Effector memory CD8-positive, alpha-beta T cell (primary cell): ENCODE results near the gene MICOS13.

Source experiments
- ATAC-seq: fragments of 150-1000 bp; cut with Tn5 transposase; replicated peaks from 2 replicates; pipeline ENCODE4 v1.10.0; 2021; ENCODE audit warnings: mild to moderate bottlenecking, moderate library complexity
- DNase-seq, 3 experiments: peaks; one replicate each; pipeline ENCODE4 v3.0.0; 2021
- H3K27ac Mint-ChIP-seq, 2 donors: one replicate each; pipeline ENCODE4 v1.8.0; 2022; ENCODE audit warnings: mild to moderate bottlenecking in 2 of 2, mixed read lengths in 2 of 2, moderate library complexity in 2 of 2
- H3K27me3 Mint-ChIP-seq, 2 donors: one replicate each; pipeline ENCODE4 v1.8.0; 2022; ENCODE audit warnings: mixed read lengths in 2 of 2
- H3K36me3 Mint-ChIP-seq: one replicate; pipeline ENCODE4 v1.8.0; 2022; ENCODE audit warnings: mild to moderate bottlenecking, moderate library complexity, mixed read lengths; ENCODE audit not compliant: insufficient read depth
- H3K4me1 Mint-ChIP-seq, 2 donors: one replicate each; pipeline ENCODE4 v1.8.0; 2022; ENCODE audit warnings: low read depth in 2 of 2, mixed read lengths in 2 of 2
- H3K4me3 Mint-ChIP-seq, 2 donors: one replicate each; pipeline ENCODE4 v1.8.0; 2022; ENCODE audit warnings: mild to moderate bottlenecking in 2 of 2, mixed read lengths in 2 of 2, moderate library complexity in 2 of 2
- H3K9me3 Mint-ChIP-seq, 2 donors: one replicate each; pipeline ENCODE4 v1.8.0; 2022; ENCODE audit warnings: mixed read lengths in 2 of 2

Gene MICOS13

DNA sequence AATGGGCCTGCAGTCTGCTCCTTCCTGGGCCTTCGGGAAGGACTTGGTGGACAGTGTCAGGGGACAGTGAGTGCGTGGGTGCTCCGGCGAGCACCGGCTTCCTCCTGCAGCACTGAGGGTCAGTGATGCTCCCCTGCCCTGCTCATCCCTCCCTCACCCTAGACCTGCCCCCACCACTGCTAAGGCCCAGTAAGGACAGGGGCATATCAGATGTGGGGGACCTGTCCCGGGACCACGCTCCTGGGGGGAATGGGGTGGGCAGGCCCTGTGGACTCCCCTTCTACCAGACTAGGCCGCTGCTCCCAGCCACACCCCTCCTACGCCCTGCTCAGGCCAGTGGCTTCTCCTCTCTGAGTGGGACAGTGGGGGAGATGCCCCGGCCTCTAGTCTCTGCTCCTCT is 3.2 kb downstream of the MICOS13 start:
- peaks cover 17 to 31% of the 10 kb centered on the region in 2 donors for H3K4me1 Mint-ChIP-seq
- peaks cover 23% of the 10 kb centered on the region for H3K36me3 Mint-ChIP-seq
- H3K4me3 Mint-ChIP-seq = no peak overlapping the region
- H3K9me3 Mint-ChIP-seq = no peaks in the 10 kb centered on the region
- ATAC-seq (no peak), DNase-seq (no peak)
- peak overlapping the region in 1 of 2 donors; percentile 67 for H3K27ac Mint-ChIP-seq
- no peaks in the 10 kb centered on the region for H3K27me3 Mint-ChIP-seq

DNA sequence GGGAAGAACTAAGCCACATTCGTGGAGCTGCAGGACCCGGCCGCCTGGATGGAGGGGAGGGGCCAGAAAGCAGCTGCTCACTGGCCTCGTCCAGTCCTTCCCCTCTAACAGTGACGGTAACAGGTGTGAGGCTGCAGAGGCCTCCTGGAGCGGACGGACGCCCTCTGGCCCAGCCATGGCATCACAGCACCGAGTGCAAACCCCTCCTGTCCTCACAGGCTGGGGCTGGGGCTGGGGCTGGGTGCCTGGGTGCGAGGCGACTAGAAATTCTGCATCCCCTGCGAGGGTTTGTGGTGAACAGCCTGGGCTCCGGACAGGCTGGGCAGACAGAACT is 3.6 kb downstream of the MICOS13 start:
- no peaks in the 10 kb centered on the region for H3K9me3 Mint-ChIP-seq
- no peak overlapping the region for H3K27ac Mint-ChIP-seq
- no peak for ATAC-seq
- H3K4me1 Mint-ChIP-seq = peaks cover 17 to 27% of the 10 kb centered on the region in 2 donors
- DNase-seq = no peak
- H3K4me3 Mint-ChIP-seq = no peak overlapping the region
- no peaks in the 10 kb centered on the region for H3K27me3 Mint-ChIP-seq
- peaks cover 23% of the 10 kb centered on the region for H3K36me3 Mint-ChIP-seq

DNA sequence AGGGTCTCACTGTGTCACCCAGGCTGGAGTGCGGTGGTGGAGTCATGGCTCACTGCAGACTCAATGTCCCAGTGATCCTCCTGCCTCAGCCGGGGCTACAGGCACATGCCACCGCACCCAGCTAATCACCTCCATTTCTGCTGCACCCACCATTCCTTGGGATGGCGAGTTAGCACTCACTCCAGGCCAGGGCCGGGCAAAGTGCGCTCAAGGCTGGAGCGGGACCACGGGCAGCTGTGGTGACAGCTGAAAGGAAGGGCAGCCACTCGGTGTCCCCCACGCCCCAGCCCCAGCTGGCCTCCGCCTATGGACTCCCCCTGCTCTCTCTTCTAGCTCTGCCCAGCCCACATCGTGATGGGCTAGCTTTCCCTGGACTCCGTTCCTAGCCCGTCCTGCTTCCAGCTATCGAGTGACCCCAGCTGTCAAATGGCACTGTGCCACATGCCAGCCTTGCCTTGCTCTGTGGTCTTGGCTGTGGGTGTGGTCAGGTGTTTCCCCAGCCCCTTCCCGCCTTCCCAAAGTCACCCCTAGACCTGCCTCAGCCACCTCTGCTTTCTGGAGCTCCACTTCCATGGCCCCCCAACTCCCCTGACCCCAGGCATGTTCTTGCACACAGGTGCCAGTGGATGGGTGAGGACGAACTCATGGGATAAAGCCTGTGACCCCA is 4.1 kb downstream of the MICOS13 start:
- ATAC-seq (no peak), DNase-seq (no peak)
- Mint-ChIP-seq H3K36me3 (peaks cover 23% of the 10 kb centered on the region), H3K4me3 (no peak overlapping the region), H3K4me1 (peaks cover 13 to 22% of the 10 kb centered on the region in 2 donors), H3K27ac (no peak overlapping the region), H3K27me3 (no peaks in the 10 kb centered on the region), H3K9me3 (no peaks in the 10 kb centered on the region)

DNA sequence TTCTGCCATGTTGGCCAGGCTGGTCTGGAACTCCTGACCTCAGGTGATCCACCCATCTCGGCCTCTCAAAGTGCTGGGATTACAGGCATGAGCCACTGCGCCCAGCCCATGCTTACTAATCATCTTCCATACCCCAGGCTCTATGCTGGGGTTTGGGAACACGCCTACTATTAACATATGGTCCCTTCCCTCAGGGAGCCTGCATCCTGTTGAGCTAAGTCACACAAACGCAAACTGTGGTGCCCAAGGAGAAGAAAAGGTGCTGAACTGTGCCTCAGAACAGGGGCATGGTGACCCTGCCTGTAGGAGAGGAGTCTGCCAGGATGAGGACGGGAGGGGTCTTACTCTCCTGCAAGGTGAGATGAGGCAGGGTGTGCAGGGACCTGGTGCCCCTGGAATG is 5.6 kb downstream of the MICOS13 start:
- peaks cover 23% of the 10 kb centered on the region for H3K36me3 Mint-ChIP-seq
- H3K27me3 Mint-ChIP-seq = no peaks in the 10 kb centered on the region
- DNase-seq = no peak
- H3K4me1 Mint-ChIP-seq = peaks cover 3 to 10% of the 10 kb centered on the region in 2 donors
- H3K4me3 Mint-ChIP-seq = no peak overlapping the region
- H3K9me3 Mint-ChIP-seq = no peaks in the 10 kb centered on the region
- peak overlapping the region in 1 of 2 donors; percentile 38 for H3K27ac Mint-ChIP-seq
- ATAC-seq = no peak

DNA sequence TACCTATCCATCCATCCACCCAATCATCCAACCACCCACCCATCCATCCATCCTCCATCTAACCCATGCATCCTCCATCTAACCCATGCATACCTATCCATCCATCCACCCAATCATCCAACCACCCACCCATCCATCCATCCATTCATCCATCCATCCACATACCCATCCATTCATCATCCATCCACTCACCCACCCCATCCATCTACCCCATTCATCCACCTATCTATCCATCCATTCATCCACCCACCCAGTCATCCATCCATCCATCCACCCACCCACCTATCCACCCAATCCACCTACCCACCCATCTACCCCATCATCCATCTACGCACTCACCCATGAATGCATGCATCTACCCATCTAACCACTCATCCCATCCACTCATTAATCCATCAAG is 6.6 kb downstream of the MICOS13 start:
- H3K4me1 Mint-ChIP-seq = peaks cover 0 to under 1% of the 10 kb centered on the region in 2 donors
- ATAC-seq (no peak), DNase-seq (no peak)
- H3K36me3 Mint-ChIP-seq = peaks cover 27% of the 10 kb centered on the region
- H3K27me3 Mint-ChIP-seq = no peaks in the 10 kb centered on the region
- H3K9me3 Mint-ChIP-seq = no peaks in the 10 kb centered on the region
- no peak overlapping the region for H3K4me3 Mint-ChIP-seq
- no peak overlapping the region for H3K27ac Mint-ChIP-seq

DNA sequence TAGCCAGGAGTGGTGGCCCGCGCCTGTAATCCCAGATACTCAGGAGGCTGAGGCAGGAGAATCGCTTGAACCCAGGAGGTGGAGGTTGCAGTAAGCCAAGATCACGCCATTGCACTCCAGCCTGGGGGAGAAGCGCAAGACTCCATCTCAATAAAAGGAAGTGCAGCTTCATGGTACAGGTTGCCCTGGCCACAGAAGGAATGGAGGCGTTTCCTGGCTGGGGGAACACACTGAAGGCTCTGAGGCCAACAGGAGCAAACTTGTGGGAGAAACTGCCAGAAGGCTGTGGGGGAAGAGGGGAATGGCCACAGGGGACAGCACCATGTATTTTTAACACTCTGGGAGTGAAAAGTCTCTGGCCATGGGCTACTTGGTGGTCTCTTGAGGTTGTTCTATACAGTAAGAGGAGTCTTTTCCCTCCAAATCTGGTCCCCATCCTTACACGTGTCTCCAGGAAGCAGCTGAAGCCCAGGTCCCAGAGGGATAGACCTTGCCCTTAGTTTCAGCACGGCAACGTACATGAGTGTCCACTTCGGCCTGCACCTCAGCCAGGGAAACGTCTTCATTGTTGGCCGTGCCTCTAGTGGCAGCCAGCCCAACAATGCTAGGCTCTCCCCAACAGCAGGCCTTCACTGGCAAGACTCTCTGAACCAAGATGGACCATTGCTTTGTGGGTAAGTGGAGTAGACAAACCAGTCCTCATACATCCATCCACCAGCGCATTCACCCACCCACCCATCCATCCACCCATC is 7.4 kb downstream of the MICOS13 start:
- Mint-ChIP-seq H3K4me3 (no peak overlapping the region), H3K27me3 (no peaks in the 10 kb centered on the region), H3K36me3 (peaks cover 30% of the 10 kb centered on the region), H3K4me1 (no peaks in the 10 kb centered on the region), H3K27ac (peak overlapping the region in 1 of 2 donors; percentile 51), H3K9me3 (no peaks in the 10 kb centered on the region)
- no peak for DNase-seq
- no peak for ATAC-seq

DNA sequence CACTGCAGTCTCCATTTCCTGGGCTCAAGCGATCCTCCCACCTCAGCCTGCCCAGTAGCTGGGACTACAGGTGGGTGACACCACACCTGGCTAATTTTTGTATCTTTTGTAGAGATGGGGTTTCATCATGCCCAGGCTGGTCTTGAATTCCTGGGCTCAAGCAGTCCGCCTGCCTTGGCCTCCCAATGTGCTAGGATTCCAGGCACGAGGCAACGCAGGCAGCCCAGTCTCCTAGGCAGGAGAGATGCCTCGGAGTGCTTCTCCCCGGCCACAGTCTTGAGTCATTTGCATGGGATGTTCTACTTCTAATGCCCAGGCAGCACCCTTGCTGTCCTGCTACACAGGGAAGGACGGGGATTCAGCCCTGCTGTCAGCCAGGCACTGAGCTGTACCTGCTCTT is 8.7 kb downstream of the MICOS13 start:
- H3K4me3 Mint-ChIP-seq = no peak overlapping the region
- DNase-seq = no peak
- H3K27ac Mint-ChIP-seq = peak overlapping the region in 1 of 2 donors; percentile 75
- H3K27me3 Mint-ChIP-seq = no peaks in the 10 kb centered on the region
- no peaks in the 10 kb centered on the region for H3K4me1 Mint-ChIP-seq
- H3K36me3 Mint-ChIP-seq = peaks cover 36% of the 10 kb centered on the region
- H3K9me3 Mint-ChIP-seq = no peaks in the 10 kb centered on the region
- ATAC-seq = no peak

DNA sequence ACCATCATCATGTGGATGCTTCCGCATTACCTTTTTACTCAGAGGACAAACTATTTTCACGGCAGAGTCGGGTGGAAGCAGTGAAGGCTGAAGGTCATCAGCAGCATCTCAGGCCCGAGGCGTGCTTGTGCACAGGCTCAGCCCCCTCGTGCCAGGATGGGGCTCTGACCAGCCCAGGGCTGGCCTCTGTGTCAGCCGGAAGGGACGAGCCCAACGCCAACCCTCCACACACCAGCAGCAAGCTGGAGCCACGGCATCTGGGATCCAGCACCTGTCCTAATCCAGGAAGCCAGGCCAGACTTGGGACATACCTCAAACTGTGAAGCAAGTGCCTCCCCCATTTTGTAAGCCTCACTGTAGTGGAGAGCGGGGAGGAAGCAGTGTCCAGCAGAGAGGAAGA is 11.1 kb downstream of the MICOS13 start:
- Mint-ChIP-seq H3K27ac (peak overlapping the region; percentile 32 to 54), H3K4me3 (no peak overlapping the region), H3K36me3 (peaks cover 58% of the 10 kb centered on the region), H3K9me3 (no peaks in the 10 kb centered on the region), H3K4me1 (no peaks in the 10 kb centered on the region), H3K27me3 (no peaks in the 10 kb centered on the region)
- DNase-seq = no peak
- no peak for ATAC-seq

DNA sequence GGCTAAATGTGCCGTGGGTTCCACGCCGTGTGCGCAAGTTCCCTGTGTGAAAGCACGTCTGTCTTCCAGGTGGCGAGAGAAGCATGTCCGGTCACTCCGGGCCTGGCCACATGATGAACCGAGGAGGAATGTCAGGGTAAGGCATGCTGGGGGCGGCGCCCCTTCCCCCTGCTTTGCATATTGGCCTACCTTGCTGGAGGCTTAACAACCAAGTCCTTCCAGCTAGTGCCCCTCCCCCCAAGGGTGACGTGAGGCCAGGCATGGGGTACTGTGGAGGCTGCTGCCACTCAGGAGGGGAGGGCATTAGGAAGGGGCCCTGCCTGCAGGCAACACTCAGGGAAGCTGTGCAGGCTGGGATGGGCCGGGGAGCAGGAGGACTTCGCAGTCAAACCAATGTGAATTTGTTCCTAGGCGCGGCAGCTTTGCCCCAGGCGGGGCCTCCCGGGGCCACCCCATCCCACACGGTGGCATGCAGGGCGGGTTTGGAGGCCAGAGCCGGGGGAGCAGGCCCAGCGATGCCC is 12.5 kb downstream of the MICOS13 start:
- H3K27ac Mint-ChIP-seq = peak overlapping the region; percentile 54 to 62
- DNase-seq (no peak), ATAC-seq (peak; percentile 17)
- H3K4me3 Mint-ChIP-seq = no peak overlapping the region
- no peaks in the 10 kb centered on the region for H3K9me3 Mint-ChIP-seq
- peaks cover 72% of the 10 kb centered on the region for H3K36me3 Mint-ChIP-seq
- no peaks in the 10 kb centered on the region for H3K4me1 Mint-ChIP-seq
- no peaks in the 10 kb centered on the region for H3K27me3 Mint-ChIP-seq

DNA sequence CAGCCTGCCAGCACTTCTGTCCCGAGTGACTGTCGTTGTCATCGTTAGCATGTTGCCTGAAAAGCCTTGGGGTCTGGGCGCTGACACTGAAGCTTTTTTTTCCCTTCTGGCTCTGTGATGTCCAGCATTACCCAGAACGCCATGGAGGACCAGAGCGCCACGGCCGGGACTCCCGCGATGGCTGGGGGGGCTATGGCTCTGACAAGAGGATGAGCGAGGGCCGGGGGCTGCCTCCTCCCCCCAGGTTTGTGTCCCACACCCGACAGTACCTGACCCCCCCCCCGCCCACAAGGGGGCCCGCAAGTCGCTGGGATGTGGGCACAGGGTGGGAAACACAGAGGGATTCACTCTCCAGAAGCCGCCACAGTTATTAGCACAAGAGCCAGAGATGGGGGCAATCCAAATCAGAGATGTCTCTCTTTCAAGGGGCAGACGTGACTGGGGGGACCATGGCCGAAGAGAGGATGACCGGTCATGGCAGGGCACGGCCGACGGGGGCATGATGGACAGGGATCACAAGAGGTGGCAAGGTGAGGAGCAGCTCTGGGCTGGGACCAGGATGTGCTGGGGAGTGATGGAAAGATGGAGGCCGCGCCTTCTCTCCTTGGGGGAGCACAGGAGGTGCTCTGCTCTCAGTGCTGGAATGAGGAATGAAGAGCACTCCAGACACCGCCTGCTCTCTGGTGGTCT is 13.2 kb downstream of the MICOS13 start:
- H3K4me3 Mint-ChIP-seq = no peak overlapping the region
- H3K27me3 Mint-ChIP-seq = no peaks in the 10 kb centered on the region
- no peaks in the 10 kb centered on the region for H3K9me3 Mint-ChIP-seq
- peak overlapping the region in 1 of 2 donors; percentile 62 for H3K27ac Mint-ChIP-seq
- H3K4me1 Mint-ChIP-seq = no peaks in the 10 kb centered on the region
- no peak for DNase-seq
- no peak for ATAC-seq
- peaks cover 79% of the 10 kb centered on the region for H3K36me3 Mint-ChIP-seq

DNA sequence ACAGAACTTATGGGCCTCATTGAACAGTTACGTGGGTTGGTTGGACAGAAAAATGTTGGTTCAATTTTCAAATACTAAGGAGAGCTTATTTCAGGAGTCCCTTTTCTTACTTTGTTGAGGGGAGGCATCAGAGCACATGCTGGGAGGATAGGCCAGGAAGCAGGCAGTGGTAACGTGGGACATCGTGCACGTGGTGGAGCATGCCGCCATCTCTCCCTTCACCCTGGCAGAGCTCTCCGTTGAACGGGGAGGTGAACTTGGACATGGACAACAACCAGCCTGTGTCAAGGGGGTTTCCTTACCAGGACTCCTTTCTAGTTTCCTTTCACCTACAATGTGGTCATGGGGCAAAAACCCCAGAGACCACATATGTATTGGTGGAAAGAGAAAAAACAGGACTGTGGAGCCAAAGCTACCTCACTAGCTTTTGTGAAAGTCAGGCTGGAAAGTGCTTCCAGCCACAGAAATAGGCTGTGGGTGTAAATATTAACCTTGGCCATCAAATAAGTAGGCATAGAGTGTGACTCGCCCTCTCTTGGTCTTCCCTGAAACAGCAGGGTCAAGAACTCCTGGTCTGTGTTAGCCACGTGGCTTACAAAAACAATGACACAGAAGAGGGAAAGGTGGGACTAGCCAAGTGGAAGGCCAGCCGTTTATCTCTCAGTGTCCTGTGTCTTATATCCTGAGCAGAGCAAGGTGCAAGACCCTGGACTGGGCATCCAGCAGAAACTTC is 14.4 kb downstream of the MICOS13 start:
- no peaks in the 10 kb centered on the region for H3K27me3 Mint-ChIP-seq
- no peak overlapping the region for H3K4me3 Mint-ChIP-seq
- peaks cover 91% of the 10 kb centered on the region for H3K36me3 Mint-ChIP-seq
- H3K4me1 Mint-ChIP-seq = no peaks in the 10 kb centered on the region
- peak overlapping the region in 1 of 2 donors; percentile 53 for H3K27ac Mint-ChIP-seq
- no peak for DNase-seq
- H3K9me3 Mint-ChIP-seq = no peaks in the 10 kb centered on the region
- no peak for ATAC-seq

DNA sequence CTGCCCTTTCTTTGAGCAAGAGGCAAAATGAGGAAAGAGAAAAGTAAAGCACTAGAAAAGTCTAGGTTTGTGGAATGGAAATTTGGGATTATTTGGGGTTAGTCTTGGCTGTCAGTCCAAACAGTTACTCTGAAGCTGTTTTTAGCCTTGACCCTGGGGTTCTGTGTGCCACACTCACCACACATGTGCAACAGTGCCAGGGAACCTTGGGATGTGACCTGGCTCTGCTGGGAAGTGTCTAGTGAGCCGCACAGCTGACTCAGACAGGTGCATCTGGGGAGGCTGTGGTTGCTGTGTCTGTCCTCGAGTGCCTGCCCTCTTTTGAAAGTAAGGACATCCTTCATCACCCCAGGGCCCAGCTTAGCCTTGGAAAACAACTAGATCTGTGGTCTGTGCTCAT is 15.8 kb downstream of the MICOS13 start:
- Mint-ChIP-seq H3K4me1 (no peaks in the 10 kb centered on the region), H3K36me3 (peaks cover 94% of the 10 kb centered on the region), H3K27ac (peak overlapping the region in 1 of 2 donors; percentile 12), H3K4me3 (no peak overlapping the region), H3K9me3 (no peaks in the 10 kb centered on the region), H3K27me3 (no peaks in the 10 kb centered on the region)
- ATAC-seq (no peak), DNase-seq (no peak)

DNA sequence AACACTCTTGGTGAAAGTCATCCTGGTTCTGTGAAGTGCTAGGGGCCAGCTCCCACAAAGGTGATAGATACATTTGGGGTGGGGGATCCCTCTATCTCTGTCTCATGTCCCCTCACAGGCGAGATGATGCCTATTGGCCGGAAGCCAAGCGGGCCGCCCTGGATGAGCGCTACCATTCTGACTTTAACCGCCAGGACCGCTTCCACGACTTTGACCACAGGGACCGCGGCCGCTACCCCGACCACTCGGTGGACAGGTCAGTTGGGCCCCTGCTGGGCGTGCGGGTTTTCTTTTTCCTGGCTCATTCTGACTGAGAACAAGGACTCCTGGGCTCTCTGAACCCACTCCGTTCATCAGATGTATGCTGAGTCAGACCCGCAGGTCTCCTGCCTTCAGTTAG is 16.4 kb downstream of the MICOS13 start:
- ATAC-seq (no peak), DNase-seq (no peak)
- no peaks in the 10 kb centered on the region for H3K9me3 Mint-ChIP-seq
- no peak overlapping the region for H3K4me3 Mint-ChIP-seq
- H3K36me3 Mint-ChIP-seq = peaks cover 93% of the 10 kb centered on the region
- H3K27ac Mint-ChIP-seq = no peak overlapping the region
- H3K27me3 Mint-ChIP-seq = no peaks in the 10 kb centered on the region
- no peaks in the 10 kb centered on the region for H3K4me1 Mint-ChIP-seq
